Vagina (tissue), 2 donors: ENCODE data around the gene SNX7.

Source experiments
- POLR2A ChIP-seq, 2 donors: fragments of 450-650 bp; IDR thresholded peaks; one replicate each; pipeline ENCODE4 v1.6.1; 2017; ENCODE audit warnings: antibody characterized with exemption in 2 of 2, mild to moderate bottlenecking in 2 of 2, moderate library complexity in 2 of 2
- POLR2AphosphoS5 ChIP-seq, 2 donors: sonication (generic); formaldehyde crosslinking; IDR thresholded peaks; one replicate each; pipeline ENCODE4 v1.9.0; 2017; ENCODE audit warnings: antibody characterized with exemption in 2 of 2, mild to moderate bottlenecking in 2 of 2, low read depth in 1 of 2; ENCODE audit not compliant: insufficient read depth in 1 of 2
- TF ChIP-seq, protein P1 (sequence below), 3 experiments: fragments of 450-650 bp in 2 of 3; fragments of 200-600 bp in 1 of 3; sonication (generic) in 1 of 3; IDR thresholded peaks; one replicate each; pipeline ENCODE4 v1.5.1; 2017 to 2019; ENCODE audit warnings: antibody characterized with exemption in 3 of 3, mild to moderate bottlenecking in 2 of 3, moderate library complexity in 2 of 3

GRCh38 chr1:98723574-98723973 is 62.1 kb downstream of the SNX7 start:
- TF ChIP-seq, protein P1, sequence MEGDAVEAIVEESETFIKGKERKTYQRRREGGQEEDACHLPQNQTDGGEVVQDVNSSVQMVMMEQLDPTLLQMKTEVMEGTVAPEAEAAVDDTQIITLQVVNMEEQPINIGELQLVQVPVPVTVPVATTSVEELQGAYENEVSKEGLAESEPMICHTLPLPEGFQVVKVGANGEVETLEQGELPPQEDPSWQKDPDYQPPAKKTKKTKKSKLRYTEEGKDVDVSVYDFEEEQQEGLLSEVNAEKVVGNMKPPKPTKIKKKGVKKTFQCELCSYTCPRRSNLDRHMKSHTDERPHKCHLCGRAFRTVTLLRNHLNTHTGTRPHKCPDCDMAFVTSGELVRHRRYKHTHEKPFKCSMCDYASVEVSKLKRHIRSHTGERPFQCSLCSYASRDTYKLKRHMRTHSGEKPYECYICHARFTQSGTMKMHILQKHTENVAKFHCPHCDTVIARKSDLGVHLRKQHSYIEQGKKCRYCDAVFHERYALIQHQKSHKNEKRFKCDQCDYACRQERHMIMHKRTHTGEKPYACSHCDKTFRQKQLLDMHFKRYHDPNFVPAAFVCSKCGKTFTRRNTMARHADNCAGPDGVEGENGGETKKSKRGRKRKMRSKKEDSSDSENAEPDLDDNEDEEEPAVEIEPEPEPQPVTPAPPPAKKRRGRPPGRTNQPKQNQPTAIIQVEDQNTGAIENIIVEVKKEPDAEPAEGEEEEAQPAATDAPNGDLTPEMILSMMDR (IDR thresholded peaks at IDR 0.05): no peak
- no peak for TF ChIP-seq POLR2A (IDR thresholded peaks at IDR 0.05)
- no peak for TF ChIP-seq POLR2AphosphoS5 (IDR thresholded peaks at IDR 0.05; ENCODE audit: insufficient read depth in 1 of 2, low read depth in 1 of 2)
